Forelimb muscle (tissue), 1 donor: Measurements from ENCODE around the gene EML4. TPM values are rescaled to one million over a fixed set of nuclear protein-coding genes. Genes with fewer than 3 reads are reported as not detected.
"Not testable (repeated sequence)": the region's sequence is repeated elsewhere in the genome, so short reads cannot be mapped to it uniquely, and the experiment has no call there.

ENCODE experiments used
- DNase-seq: peaks from one replicate; pipeline ENCODE4 v3.0.0-alpha.2; 2013; ENCODE audit warnings: low read depth
- polyA plus RNA-seq: library from polyadenylated mRNA; unstranded; fragments of 120-200 nt; gene quantifications from one replicate; pipeline ENCODE4 v1.2.1, GENCODE V29; 2013; ENCODE audit not compliant: insufficient read length

EML4 gene
- polyA plus RNA-seq, 1 donor, result 31.7 TPM

GRCh38 chr2:42332575-42332974 lies 163.4 kb downstream of the EML4 start:
- no peak for DNase-seq

- no peak for DNase-seq
Measured at GRCh38 chr2:42333579-42333978, 164.4 kb downstream of the EML4 start.

- no peak for DNase-seq
Measured at GRCh38 chr2:42334220-42334619, 165.1 kb downstream of the EML4 start.

GRCh38 chr2:42334865-42335264 lies 165.7 kb downstream of the EML4 start:
- DNase-seq, result not testable (repeated sequence)

- DNase-seq, result no peak
Measured at GRCh38 chr2:42335514-42336104, 166.5 kb downstream of the EML4 start.

- no peak for DNase-seq
Measured at GRCh38 chr2:42336361-42336965, 167.3 kb downstream of the EML4 start.

GRCh38 chr2:42337356-42337820 lies 168.2 kb downstream of the EML4 start:
- DNase-seq, result no peak

GRCh38 chr2:42337846-42338566 lies 168.9 kb downstream of the EML4 start:
- DNase-seq, result no peak

GRCh38 chr2:42338567-42339190 lies 169.5 kb downstream of the EML4 start:
- no peak for DNase-seq

GRCh38 chr2:42339191-42339912 lies 170.2 kb downstream of the EML4 start:
- no peak for DNase-seq

GRCh38 chr2:42340045-42340937 lies 171.1 kb downstream of the EML4 start:
- no peak for DNase-seq

- DNase-seq, result no peak
Measured at GRCh38 chr2:42340938-42341636, 171.9 kb downstream of the EML4 start.

GRCh38 chr2:42342061-42342794 lies 173.1 kb downstream of the EML4 start:
- DNase-seq, result no peak

- DNase-seq, result no peak
Measured at GRCh38 chr2:42342795-42343241, 173.7 kb downstream of the EML4 start.

- DNase-seq, result no peak
Measured at GRCh38 chr2:42345986-42346385, 176.8 kb downstream of the EML4 start.

GRCh38 chr2:42346856-42347255 lies 177.7 kb downstream of the EML4 start:
- DNase-seq, result not testable (repeated sequence)

- not testable (repeated sequence) for DNase-seq
Measured at GRCh38 chr2:42347518-42347917, 178.4 kb downstream of the EML4 start.

GRCh38 chr2:42348113-42348805 lies 179.1 kb downstream of the EML4 start:
- DNase-seq, result no peak
